Natural killer cell treated with Interleukin-12 subunit alpha and Interleukin-12 subunit beta and Interleukin-15 and Interleukin-18, amount 100 ng/mL, for 72 hours (primary cell): ENCODE measurements around the gene ABI2. TPM values are rescaled to one million over a fixed set of nuclear protein-coding genes. Genes with fewer than 3 reads are reported as not detected.

Source experiments
- ATAC-seq, 2 donors: fragments of 150-1000 bp; cut with Tn5 transposase in 1 of 2; sonication (Bioruptor Pico), chemical (Tn5 transposase) in 1 of 2; 2 replicates each; pipeline ENCODE4 v1.10.0; 2021
- DNase-seq: peaks from one replicate; pipeline ENCODE4 v3.0.0; 2022; ENCODE audit warnings: low spot score
- H3K27ac Mint-ChIP-seq, 2 donors: 1 replicate in 1 of 2; 2 replicates in 1 of 2; pipeline ENCODE4 v1.8.0; 2022; ENCODE audit warnings: mixed read lengths in 2 of 2, mild to moderate bottlenecking in 1 of 2, moderate library complexity in 1 of 2
- H3K27me3 Mint-ChIP-seq, 2 donors: 1 replicate in 1 of 2; 2 replicates in 1 of 2; pipeline ENCODE4 v1.8.0; 2022; ENCODE audit warnings: mixed read lengths in 2 of 2
- H3K36me3 Mint-ChIP-seq: one replicate; pipeline ENCODE4 v1.8.0; 2022; ENCODE audit warnings: mixed read lengths
- H3K4me1 Mint-ChIP-seq, 2 donors: 1 replicate in 1 of 2; 2 replicates in 1 of 2; pipeline ENCODE4 v1.8.0; 2022; ENCODE audit warnings: low read depth in 2 of 2, mixed read lengths in 2 of 2, mild to moderate bottlenecking in 1 of 2
- H3K4me3 Mint-ChIP-seq: one replicate; pipeline ENCODE4 v1.8.0; 2022; ENCODE audit warnings: mixed read lengths
- H3K9me3 Mint-ChIP-seq: 2 replicates; pipeline ENCODE4 v1.8.0; 2022; ENCODE audit warnings: mixed read lengths
- total RNA-seq, 2 donors: library from RNA; stranded (reverse); gene quantifications; one replicate each; pipeline ENCODE4 v1.2.3, GENCODE V29; 2022

The ABI2 gene
- total RNA-seq, 2 donors from 2014 or later: 29.2 to 38.6 TPM

DNA sequence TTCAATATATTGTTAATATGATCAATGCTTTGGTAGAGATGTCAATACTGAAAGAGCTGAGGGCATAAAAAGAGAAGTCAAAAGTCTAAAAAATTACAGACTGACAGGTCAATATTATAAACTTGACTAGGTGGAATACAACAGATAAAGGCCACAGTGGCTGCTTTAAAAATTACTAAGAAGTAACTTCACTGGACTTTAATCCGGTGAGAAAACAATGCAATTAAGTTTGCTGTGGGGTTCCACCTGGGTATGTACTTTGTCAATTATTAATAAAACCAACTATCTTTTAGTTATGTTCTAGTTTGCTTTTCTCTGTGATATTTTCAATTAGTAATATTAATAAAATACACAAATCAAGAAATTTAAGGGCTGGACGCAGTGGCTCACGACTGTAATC lies 162.2 kb downstream of the ABI2 start:
- no peak overlapping the region for H3K27ac Mint-ChIP-seq
- H3K4me3 Mint-ChIP-seq: no peak overlapping the region
- no peak for ATAC-seq
- DNase-seq: no peak
- H3K36me3 Mint-ChIP-seq: no peaks in the 10 kb centered on the region
- H3K27me3 Mint-ChIP-seq: peaks cover 6 to 7% of the 10 kb centered on the region in 2 donors
- H3K9me3 Mint-ChIP-seq: no peaks in the 10 kb centered on the region
- H3K4me1 Mint-ChIP-seq: no peaks in the 10 kb centered on the region

DNA sequence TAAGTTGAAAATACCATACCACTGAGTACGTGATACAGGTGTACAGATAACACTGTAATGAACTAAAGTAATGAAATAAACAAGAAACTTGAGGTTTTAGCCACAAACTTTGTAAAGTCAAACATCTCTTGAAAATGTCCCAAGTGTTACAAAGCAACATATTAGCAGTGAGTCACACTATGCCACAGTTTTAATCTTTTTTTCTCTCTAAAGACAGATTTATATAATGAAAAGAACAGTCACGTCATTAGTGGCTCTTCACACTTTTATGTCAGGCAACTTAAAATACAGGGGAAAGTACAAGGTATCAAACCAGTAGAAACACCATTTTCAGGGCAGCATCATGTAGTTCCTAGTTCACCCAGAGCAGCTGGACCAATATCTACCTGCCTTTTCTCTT lies 164.8 kb downstream of the ABI2 start:
- ATAC-seq (peak in 1 of 2 donors; percentile 52), DNase-seq (no peak)
- Mint-ChIP-seq H3K36me3 (no peaks in the 10 kb centered on the region), H3K4me1 (no peaks in the 10 kb centered on the region), H3K27me3 (peaks cover 6 to 7% of the 10 kb centered on the region in 2 donors), H3K4me3 (no peak overlapping the region), H3K27ac (no peak overlapping the region), H3K9me3 (no peaks in the 10 kb centered on the region)

Other genes with a start within 250 kb of the ABI2 start
- 10 to 100 TPM; 21.6 to 25.9 TPM for gene CYP20A1, start 89.4 kb upstream of the ABI2 start, total RNA-seq
- 1 to 10 TPM in 1 of 2 donors, under 1 TPM in 1; 0.92 to 1.0 TPM for gene RAPH1, start 206.9 kb downstream of the ABI2 start, total RNA-seq